PFSK-1 (cell line): ENCODE measurements around the gene TBC1D22A.

Source experiments
- FOXP2 ChIP-seq: optimal IDR thresholded peaks from 2 replicates; pipeline ENCODE3; 2011; ENCODE audit warnings: borderline replicate concordance, control low read depth, inconsistent platforms; ENCODE audit not compliant: insufficient read depth; ENCODE audit errors: extremely low read length, extremely low read depth
- POLR2AphosphoS5 ChIP-seq: IDR thresholded peaks from 2 replicates; pipeline ENCODE4 v1.6.1; 2012; ENCODE audit warnings: low read depth, mild to moderate bottlenecking, control low read depth, low read length, moderate library complexity
- SIN3A ChIP-seq: IDR thresholded peaks from 2 replicates; pipeline ENCODE4 v1.6.1; 2012; ENCODE audit warnings: mild to moderate bottlenecking, low read length, moderate library complexity, borderline replicate concordance; ENCODE audit not compliant: insufficient read depth
- TAF1 ChIP-seq: IDR thresholded peaks from 2 replicates; pipeline ENCODE4 v1.6.1; 2012; ENCODE audit warnings: low read length, control low read depth, borderline replicate concordance; ENCODE audit not compliant: insufficient read depth
- TF ChIP-seq, protein P1 (sequence below), 2 experiments: IDR thresholded peaks; 2 replicates each; pipeline versions ENCODE4 v1.6.1 to v1.8.0; 2011 to 2012; ENCODE audit warnings: low read depth in 2 of 2, low read length in 2 of 2, control low read depth in 1 of 2, inconsistent platforms in 1 of 2, mild to moderate bottlenecking in 1 of 2, moderate library complexity in 1 of 2; ENCODE audit not compliant: insufficient read depth in 1 of 2

Gene TBC1D22A

DNA sequence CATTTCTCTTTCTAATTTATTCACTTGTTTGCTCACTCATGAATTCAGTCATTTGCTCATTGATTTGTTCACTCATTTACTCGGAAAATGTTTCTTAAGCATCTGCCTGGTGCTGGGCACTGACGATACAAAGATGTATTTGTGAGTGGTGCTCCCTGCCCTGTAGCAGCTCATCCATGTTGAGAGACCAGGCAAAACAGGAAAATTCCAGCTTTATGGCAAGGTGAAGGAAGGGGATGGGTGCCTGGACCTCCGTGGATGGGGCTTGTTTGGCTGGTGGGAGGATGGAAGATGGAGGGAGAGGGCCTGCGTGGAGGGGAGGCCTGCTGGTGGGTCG is 53.1 kb downstream of the TBC1D22A start:
- TF ChIP-seq, protein P1, sequence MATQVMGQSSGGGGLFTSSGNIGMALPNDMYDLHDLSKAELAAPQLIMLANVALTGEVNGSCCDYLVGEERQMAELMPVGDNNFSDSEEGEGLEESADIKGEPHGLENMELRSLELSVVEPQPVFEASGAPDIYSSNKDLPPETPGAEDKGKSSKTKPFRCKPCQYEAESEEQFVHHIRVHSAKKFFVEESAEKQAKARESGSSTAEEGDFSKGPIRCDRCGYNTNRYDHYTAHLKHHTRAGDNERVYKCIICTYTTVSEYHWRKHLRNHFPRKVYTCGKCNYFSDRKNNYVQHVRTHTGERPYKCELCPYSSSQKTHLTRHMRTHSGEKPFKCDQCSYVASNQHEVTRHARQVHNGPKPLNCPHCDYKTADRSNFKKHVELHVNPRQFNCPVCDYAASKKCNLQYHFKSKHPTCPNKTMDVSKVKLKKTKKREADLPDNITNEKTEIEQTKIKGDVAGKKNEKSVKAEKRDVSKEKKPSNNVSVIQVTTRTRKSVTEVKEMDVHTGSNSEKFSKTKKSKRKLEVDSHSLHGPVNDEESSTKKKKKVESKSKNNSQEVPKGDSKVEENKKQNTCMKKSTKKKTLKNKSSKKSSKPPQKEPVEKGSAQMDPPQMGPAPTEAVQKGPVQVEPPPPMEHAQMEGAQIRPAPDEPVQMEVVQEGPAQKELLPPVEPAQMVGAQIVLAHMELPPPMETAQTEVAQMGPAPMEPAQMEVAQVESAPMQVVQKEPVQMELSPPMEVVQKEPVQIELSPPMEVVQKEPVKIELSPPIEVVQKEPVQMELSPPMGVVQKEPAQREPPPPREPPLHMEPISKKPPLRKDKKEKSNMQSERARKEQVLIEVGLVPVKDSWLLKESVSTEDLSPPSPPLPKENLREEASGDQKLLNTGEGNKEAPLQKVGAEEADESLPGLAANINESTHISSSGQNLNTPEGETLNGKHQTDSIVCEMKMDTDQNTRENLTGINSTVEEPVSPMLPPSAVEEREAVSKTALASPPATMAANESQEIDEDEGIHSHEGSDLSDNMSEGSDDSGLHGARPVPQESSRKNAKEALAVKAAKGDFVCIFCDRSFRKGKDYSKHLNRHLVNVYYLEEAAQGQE (IDR thresholded peaks at IDR 0.05; ENCODE audit: insufficient read depth in 1 of 2, low read depth in 2 of 2, low read length in 2 of 2): no peak
- TF ChIP-seq TAF1 (no peak), POLR2AphosphoS5 (no peak), FOXP2 (no peak), SIN3A (no peak)

DNA sequence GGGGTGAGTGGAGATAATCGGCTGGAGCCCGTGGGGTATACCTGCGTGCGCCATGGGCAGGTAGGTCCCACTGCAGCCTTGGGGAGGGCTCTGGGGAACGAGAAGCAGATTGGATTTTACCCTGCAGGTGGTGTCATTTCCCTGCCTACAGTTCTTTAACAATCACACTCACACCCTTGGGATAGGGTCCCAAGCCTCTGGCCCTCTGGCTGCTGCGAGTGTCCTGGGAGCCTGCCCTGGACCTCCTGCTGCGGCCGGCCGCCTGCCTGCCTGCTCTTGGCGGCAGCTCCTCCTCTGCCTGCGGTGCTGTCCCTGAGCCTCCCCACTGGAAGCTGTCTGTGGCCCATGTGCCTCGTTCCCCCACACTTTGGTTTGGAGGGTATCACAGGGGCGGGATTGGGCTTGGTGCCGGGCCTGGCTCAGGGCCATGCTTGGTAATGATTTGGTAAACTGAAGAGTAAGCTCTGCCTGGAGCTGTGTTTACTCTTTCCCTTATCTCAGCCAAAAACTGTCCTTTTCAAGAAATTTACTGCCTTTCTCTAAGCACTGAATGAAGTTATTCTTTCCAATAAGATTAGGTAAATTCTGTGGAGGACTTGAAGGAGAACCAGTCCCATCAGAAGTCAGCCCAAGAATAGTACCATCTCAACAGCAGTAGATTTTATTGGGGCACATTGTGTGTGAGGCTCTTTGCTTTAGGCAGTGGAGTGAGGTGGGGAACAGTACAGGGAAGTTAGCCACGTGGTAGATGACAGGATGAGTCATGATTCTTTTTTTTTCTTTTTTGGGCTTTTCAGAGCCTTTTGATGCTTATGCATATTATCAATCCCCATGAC is 53.7 kb downstream of the TBC1D22A start:
- TF ChIP-seq, protein P1 (IDR thresholded peaks at IDR 0.05; ENCODE audit: insufficient read depth in 1 of 2, low read depth in 2 of 2, low read length in 2 of 2): no peak
- TF ChIP-seq POLR2AphosphoS5 (no peak), SIN3A (no peak), FOXP2 (no peak), TAF1 (no peak)

DNA sequence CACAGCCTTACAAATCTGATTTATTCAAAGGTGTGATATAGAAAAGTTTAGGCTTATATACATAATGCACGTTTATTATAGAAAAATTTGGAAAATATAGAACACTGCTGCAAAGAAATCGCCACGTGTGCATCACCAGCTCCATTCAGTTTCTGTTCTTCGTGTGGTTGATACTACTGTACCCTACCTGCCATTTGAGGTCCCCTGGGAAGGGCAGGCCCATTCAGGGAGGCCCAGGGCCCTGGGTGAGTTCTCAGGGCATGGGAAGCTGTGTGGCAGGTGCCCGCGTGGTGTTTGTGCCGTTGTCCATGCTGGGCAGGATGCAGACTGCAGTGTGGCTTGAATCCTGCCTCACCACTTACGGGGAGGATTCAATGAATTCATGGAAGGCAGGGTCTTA is 60.8 kb downstream of the TBC1D22A start:
- TF ChIP-seq SIN3A (no peak), POLR2AphosphoS5 (no peak), FOXP2 (no peak), TAF1 (no peak)
- TF ChIP-seq, protein P1 (IDR thresholded peaks at IDR 0.05; ENCODE audit: insufficient read depth in 1 of 2, low read depth in 2 of 2, low read length in 2 of 2): no peak

DNA sequence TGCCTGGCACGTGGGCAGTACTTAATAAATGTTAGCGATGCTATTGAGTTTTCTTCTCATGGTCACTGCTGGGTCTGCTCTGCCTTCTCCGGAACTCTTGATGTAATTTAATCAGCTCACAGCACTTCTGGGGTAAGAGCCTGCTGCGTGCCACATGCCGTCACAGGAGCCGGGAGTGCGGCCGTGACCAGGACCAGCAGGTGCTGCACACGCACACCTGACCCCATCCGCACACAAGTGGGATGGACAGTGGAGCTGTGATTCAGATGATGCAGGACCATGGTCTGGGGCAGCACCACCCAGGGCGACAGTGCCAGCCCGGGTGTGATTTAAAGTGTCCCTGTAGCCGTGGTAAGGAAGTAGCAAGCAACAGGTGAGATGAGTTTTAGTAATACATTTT is 61.2 kb downstream of the TBC1D22A start:
- no peak for TF ChIP-seq SIN3A
- no peak for TF ChIP-seq POLR2AphosphoS5
- TF ChIP-seq, protein P1 (IDR thresholded peaks at IDR 0.05; ENCODE audit: insufficient read depth in 1 of 2, low read depth in 2 of 2, low read length in 2 of 2): no peak
- TF ChIP-seq FOXP2: no peak
- no peak for TF ChIP-seq TAF1
